Caco-2 (cell line): ENCODE measurements around the gene ITPA. TPM values are rescaled to one million over a fixed set of nuclear protein-coding genes. Genes with fewer than 3 reads are reported as not detected.

ENCODE experiments used
- BruUV-seq: library from RNA; stranded (reverse); fragments of 400-500 nt; replicated peaks from 2 replicates; lab custom pipeline; 2021; lab: Mats Ljungman, UMichigan
- CTCF ChIA-PET: fragments of 300-600 bp; sonication (Branson Sonifier 250); formaldehyde crosslinking; loops from one replicate; lab custom pipeline; 2022; ENCODE audit warnings: antibody characterized with exemption; lab: Charles Lee
- POLR2A ChIA-PET: fragments of 300-600 bp; sonication (Branson Sonifier 250); formaldehyde crosslinking; loops from one replicate; lab custom pipeline; 2022; ENCODE audit warnings: antibody characterized with exemption; lab: Charles Lee
- DNase-seq, 2 experiments: peaks; one replicate each; pipeline versions ENCODE4 v3.0.0 to v3.0.0-alpha.2; 2020 to 2022
- H3K27me3 ChIP-seq: replicated peaks from 2 replicates; pipeline ENCODE4 v1.6.0; 2011; ENCODE audit warnings: low read length; ENCODE audit not compliant: control insufficient read depth, insufficient read depth
- H3K36me3 ChIP-seq: 2 replicates; pipeline ENCODE4 v1.5.1; 2011; ENCODE audit warnings: low read length; ENCODE audit not compliant: control insufficient read depth, insufficient read depth
- H3K4me1 ChIP-seq: fragments of 250-450 bp; sonication (Bioruptor Pico); 2 replicates; pipeline ENCODE4 v1.5.1; 2020; ENCODE audit warnings: mild to moderate bottlenecking
- H3K4me3 ChIP-seq: 2 replicates; pipeline ENCODE4 v1.5.1; 2011; ENCODE audit warnings: low read depth, mild to moderate bottlenecking, control low read depth, low read length
- H3K9me3 ChIP-seq: fragments of 250-450 bp; sonication (Bioruptor Pico); 2 replicates; pipeline ENCODE4 v1.5.1; 2020; ENCODE audit warnings: mild to moderate bottlenecking, moderate library complexity
- H3K27ac Mint-ChIP-seq: one replicate; pipeline ENCODE4 v1.8.0; 2022; ENCODE audit warnings: mixed read lengths; ENCODE audit not compliant: unreplicated experiment
- H3K27me3 Mint-ChIP-seq: one replicate; pipeline ENCODE4 v1.8.0; 2022; ENCODE audit warnings: mixed read lengths; ENCODE audit not compliant: insufficient read depth, unreplicated experiment
- H3K36me3 Mint-ChIP-seq: one replicate; pipeline ENCODE4 v1.8.0; 2022; ENCODE audit warnings: mild to moderate bottlenecking, mixed read lengths; ENCODE audit not compliant: insufficient read depth, unreplicated experiment
- H3K4me1 Mint-ChIP-seq: one replicate; pipeline ENCODE4 v1.8.0; 2022; ENCODE audit warnings: low read depth, mixed read lengths; ENCODE audit not compliant: unreplicated experiment
- H3K4me3 Mint-ChIP-seq: one replicate; pipeline ENCODE4 v1.8.0; 2022; ENCODE audit warnings: mild to moderate bottlenecking, moderate library complexity, mixed read lengths; ENCODE audit not compliant: unreplicated experiment
- H3K9me3 Mint-ChIP-seq: one replicate; pipeline ENCODE4 v1.8.0; 2022; ENCODE audit warnings: mixed read lengths; ENCODE audit not compliant: unreplicated experiment
- intact Hi-C: fragments of 100-400 bp; cut with micrococcal nuclease; formaldehyde crosslinking; loops from one replicate; pipeline ENCODE4 v1.10.0; 2022; ENCODE audit not compliant: unreplicated experiment
- total RNA-seq: library from RNA; stranded (reverse); gene quantifications from 2 replicates; pipeline ENCODE4 v1.2.3, GENCODE V29; 2022
- TF ChIP-seq, protein P1 (sequence below), 2 experiments: fragments of 200-600 bp in 1 of 2; IDR thresholded peaks; 1 replicate in 1 of 2; 2 replicates in 1 of 2; pipeline versions ENCODE4 v1.5.1 to v1.8.0; 2011 to 2022; ENCODE audit warnings: antibody characterized with exemption in 1 of 2, control low read depth in 1 of 2, inconsistent platforms in 1 of 2, low read depth in 1 of 2, low read length in 1 of 2, mild to moderate bottlenecking in 1 of 2, moderate library complexity in 1 of 2; ENCODE audit not compliant: insufficient read depth in 1 of 2, severe bottlenecking in 1 of 2, unreplicated experiment in 1 of 2

The ITPA gene
- total RNA-seq, 1 experiment from 2014 or later: 73.8 TPM

- ChIA-PET CTCF (no interaction called here), POLR2A (no interaction called here)
- Mint-ChIP-seq H3K4me3 (no peak overlapping the region), H3K9me3 (no peaks in the 10 kb centered on the region), H3K27ac (no peak overlapping the region), H3K4me1 (no peaks in the 10 kb centered on the region), H3K27me3 (no peaks in the 10 kb centered on the region), H3K36me3 (peaks cover 58% of the 10 kb centered on the region)
- no TSS peak for BruUV-seq
- Histone ChIP-seq H3K4me1 (no peaks in the 10 kb centered on the region), H3K4me3 (no peak overlapping the region), H3K36me3 (peaks cover 3% of the 10 kb centered on the region; the same call in 1 of the 2 replicates), H3K9me3 (no peaks in the 10 kb centered on the region), H3K27me3 (no peaks in the 10 kb centered on the region)
- TF ChIP-seq, protein P1, sequence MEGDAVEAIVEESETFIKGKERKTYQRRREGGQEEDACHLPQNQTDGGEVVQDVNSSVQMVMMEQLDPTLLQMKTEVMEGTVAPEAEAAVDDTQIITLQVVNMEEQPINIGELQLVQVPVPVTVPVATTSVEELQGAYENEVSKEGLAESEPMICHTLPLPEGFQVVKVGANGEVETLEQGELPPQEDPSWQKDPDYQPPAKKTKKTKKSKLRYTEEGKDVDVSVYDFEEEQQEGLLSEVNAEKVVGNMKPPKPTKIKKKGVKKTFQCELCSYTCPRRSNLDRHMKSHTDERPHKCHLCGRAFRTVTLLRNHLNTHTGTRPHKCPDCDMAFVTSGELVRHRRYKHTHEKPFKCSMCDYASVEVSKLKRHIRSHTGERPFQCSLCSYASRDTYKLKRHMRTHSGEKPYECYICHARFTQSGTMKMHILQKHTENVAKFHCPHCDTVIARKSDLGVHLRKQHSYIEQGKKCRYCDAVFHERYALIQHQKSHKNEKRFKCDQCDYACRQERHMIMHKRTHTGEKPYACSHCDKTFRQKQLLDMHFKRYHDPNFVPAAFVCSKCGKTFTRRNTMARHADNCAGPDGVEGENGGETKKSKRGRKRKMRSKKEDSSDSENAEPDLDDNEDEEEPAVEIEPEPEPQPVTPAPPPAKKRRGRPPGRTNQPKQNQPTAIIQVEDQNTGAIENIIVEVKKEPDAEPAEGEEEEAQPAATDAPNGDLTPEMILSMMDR (IDR thresholded peaks at IDR 0.05; ENCODE audit: insufficient read depth in 1 of 2, low read depth in 1 of 2, low read length in 1 of 2, severe bottlenecking in 1 of 2, unreplicated experiment in 1 of 2): no peak
- intact Hi-C loops: no loop called here
- no peak for DNase-seq
These were observed 15.3 kb upstream of the ITPA start for GRCh38 chr20:3193806-3194616.

- ChIA-PET CTCF (no interaction called here), POLR2A (no interaction called here)
- no peaks in the 10 kb centered on the region for H3K4me1 Mint-ChIP-seq
- H3K27ac Mint-ChIP-seq: no peak overlapping the region
- no peak overlapping the region for H3K4me3 Mint-ChIP-seq
- intact Hi-C loops: no loop called here
- no peak for DNase-seq
- no peaks in the 10 kb centered on the region for H3K4me1 ChIP-seq
- no TSS peak for BruUV-seq
- H3K36me3 ChIP-seq: peaks cover 3% of the 10 kb centered on the region
- H3K27me3 ChIP-seq: no peaks in the 10 kb centered on the region
- H3K36me3 Mint-ChIP-seq: peaks cover 66% of the 10 kb centered on the region
- TF ChIP-seq, protein P1 (IDR thresholded peaks at IDR 0.05; ENCODE audit: insufficient read depth in 1 of 2, low read depth in 1 of 2, low read length in 1 of 2, severe bottlenecking in 1 of 2, unreplicated experiment in 1 of 2): no peak
- H3K4me3 ChIP-seq: no peak overlapping the region
- no peaks in the 10 kb centered on the region for H3K9me3 Mint-ChIP-seq
- no peaks in the 10 kb centered on the region for H3K27me3 Mint-ChIP-seq
- H3K9me3 ChIP-seq: no peaks in the 10 kb centered on the region
These were observed 14.5 kb upstream of the ITPA start for GRCh38 chr20:3194617-3195280.

GRCh38 chr20:3195590-3196237 is 13.6 kb upstream of the ITPA start:
- DNase-seq: no peak
- Histone ChIP-seq H3K36me3 (peaks cover 5% of the 10 kb centered on the region), H3K4me1 (no peaks in the 10 kb centered on the region), H3K4me3 (no peak overlapping the region), H3K27me3 (no peaks in the 10 kb centered on the region), H3K9me3 (no peaks in the 10 kb centered on the region)
- intact Hi-C loops: no loop called here
- no peaks in the 10 kb centered on the region for H3K9me3 Mint-ChIP-seq
- H3K4me3 Mint-ChIP-seq: no peak overlapping the region
- H3K27ac Mint-ChIP-seq: no peak overlapping the region
- no TSS peak for BruUV-seq
- no peaks in the 10 kb centered on the region for H3K4me1 Mint-ChIP-seq
- CTCF ChIA-PET: no interaction called here
- no peaks in the 10 kb centered on the region for H3K27me3 Mint-ChIP-seq
- POLR2A ChIA-PET: no interaction called here
- TF ChIP-seq, protein P1 (IDR thresholded peaks at IDR 0.05; ENCODE audit: insufficient read depth in 1 of 2, low read depth in 1 of 2, low read length in 1 of 2, severe bottlenecking in 1 of 2, unreplicated experiment in 1 of 2): no peak
- H3K36me3 Mint-ChIP-seq: peaks cover 74% of the 10 kb centered on the region
